Kidney (tissue), 14 donors: ENCODE results near the gene RBM8A. TPM values are rescaled to one million over a fixed set of nuclear protein-coding genes. Genes with fewer than 3 reads are reported as not detected.

ENCODE experiments used
- DNase-seq, 5 donors: peaks; one replicate each; pipeline ENCODE4 v3.0.0-alpha.2; 2013 to 2020
- FAIRE-seq: peaks from 2 replicates; lab custom pipeline; 2012; peaks lifted over from hg19 to GRCh38; lab: Jason Lieb, UNC
- H3K27ac ChIP-seq, 2 donors: one replicate each; pipeline ENCODE4 v1.7.0; 2013; ENCODE audit warnings: low read depth in 2 of 2, low read length in 2 of 2, inconsistent platforms in 1 of 2
- H3K27me3 ChIP-seq: one replicate; pipeline ENCODE4 v1.7.1; 2013; ENCODE audit warnings: low read length, inconsistent platforms; ENCODE audit not compliant: control insufficient read depth, insufficient read depth
- H3K36me3 ChIP-seq, 3 donors: one replicate each; pipeline versions ENCODE4 v1.7.0 to v1.7.1; 2013; ENCODE audit warnings: low read length in 3 of 3, control low read depth in 1 of 3, inconsistent platforms in 1 of 3; ENCODE audit not compliant: insufficient read depth in 3 of 3, control insufficient read depth in 2 of 3
- H3K4me1 ChIP-seq, 3 donors: one replicate each; pipeline versions ENCODE4 v1.7.0 to v1.7.1; 2013; ENCODE audit warnings: low read length in 3 of 3, inconsistent platforms in 1 of 3, low read depth in 1 of 3; ENCODE audit not compliant: control insufficient read depth in 2 of 3, insufficient read depth in 2 of 3
- H3K4me3 ChIP-seq, 3 donors: one replicate each; pipeline versions ENCODE4 v1.7.0 to v1.8.1; 2013; ENCODE audit warnings: low read length in 3 of 3, control low read depth in 1 of 3, inconsistent platforms in 1 of 3
- H3K9ac ChIP-seq, 3 donors: one replicate each; pipeline versions ENCODE4 v1.7.0 to v1.7.1; 2013; ENCODE audit warnings: low read length in 3 of 3, control low read depth in 1 of 3, inconsistent platforms in 1 of 3
- H3K9me3 ChIP-seq, 3 donors: one replicate each; pipeline versions ENCODE4 v1.7.0 to v1.7.1; 2013; ENCODE audit warnings: low read length in 3 of 3, control low read depth in 1 of 3, inconsistent platforms in 1 of 3; ENCODE audit not compliant: control insufficient read depth in 2 of 3, insufficient read depth in 1 of 3
- CTCF ChIP-seq: IDR thresholded peaks from 3 replicates; pipeline ENCODE4 v1.5.1; 2012; ENCODE audit warnings: mild to moderate bottlenecking, moderate library complexity, borderline replicate concordance; ENCODE audit not compliant: insufficient read depth; ENCODE audit errors: extremely low read depth
- intact Hi-C: fragments of 100-400 bp; cut with DNase I; formaldehyde crosslinking; loops from one replicate; pipeline ENCODE4 v1.11.1; 2022
- polyA plus RNA-seq: library from polyadenylated mRNA; stranded (reverse); fragments of 350-450 nt; fragmentation: Illumina TruSeq; extraction: RNeasy Lipid Tissue Mini Kit (QIAGEN cat#74804); gene quantifications from one replicate; pipeline ENCODE4 v1.2.3, GENCODE V29; 2014; ENCODE audit warnings: low read depth, low replicate concordance; ENCODE audit not compliant: insufficient read depth
- total RNA-seq: library from RNA; stranded (reverse); fragmentation: NEBNext Ultra II Directional; extraction: Animal tissue kit (Norgen Biotek cat#: 25700); gene quantifications from one replicate; pipeline ENCODE4 v1.2.1, GENCODE V29; 2021
- donor health status: control.
- donor health status: control.
- donor health status: control.
- donor health status: control.
- donor health status: control.
- donor health status: DM: yes; HTN: yes; CAD: no.
- donor health status: Normal renal cell carcinoma (clear cell type).

Gene RBM8A
- total and polyA plus RNA-seq, 2 donors from 2014 or later, result 105 to 131 TPM

GRCh38 chr1:145960468-145961108 lies 33.3 kb upstream of the RBM8A start:
- peak; percentile 2 for TF ChIP-seq CTCF
- Histone ChIP-seq H3K36me3 (no peaks in the 10 kb centered on the region), H3K4me1 (peaks cover 6 to 32% (median 15%) of the 10 kb centered on the region in 3 donors), H3K9ac (peak overlapping the region; percentile 62 to 86 (median 72)), H3K9me3 (no peaks in the 10 kb centered on the region), H3K27ac (peak overlapping the region; percentile 77 to 86), H3K4me3 (peak overlapping the region; percentile 73 to 75 (median 74)), H3K27me3 (no peaks in the 10 kb centered on the region)
- intact Hi-C loops, result no loop called here
- peak; percentile 84 to 95 (median 92) for DNase-seq
- FAIRE-seq, result no peak

- FAIRE-seq, result no peak
- H3K9ac ChIP-seq, result peak overlapping the region in 1 of 3 donors; percentile 35
- H3K36me3 ChIP-seq, result no peaks in the 10 kb centered on the region
- no peaks in the 10 kb centered on the region for H3K9me3 ChIP-seq
- DNase-seq, result no peak
- no peaks in the 10 kb centered on the region for H3K27me3 ChIP-seq
- peak overlapping the region in 2 of 3 donors; percentile 73 to 75 for H3K4me3 ChIP-seq
- peaks cover 6 to 35% (median 15%) of the 10 kb centered on the region in 3 donors for H3K4me1 ChIP-seq
- no peak overlapping the region for H3K27ac ChIP-seq
- intact Hi-C loops, result no loop called here
- TF ChIP-seq CTCF, result no peak
Observed at GRCh38 chr1:145959957-145960467, 32.7 kb upstream of the RBM8A start.

DNA sequence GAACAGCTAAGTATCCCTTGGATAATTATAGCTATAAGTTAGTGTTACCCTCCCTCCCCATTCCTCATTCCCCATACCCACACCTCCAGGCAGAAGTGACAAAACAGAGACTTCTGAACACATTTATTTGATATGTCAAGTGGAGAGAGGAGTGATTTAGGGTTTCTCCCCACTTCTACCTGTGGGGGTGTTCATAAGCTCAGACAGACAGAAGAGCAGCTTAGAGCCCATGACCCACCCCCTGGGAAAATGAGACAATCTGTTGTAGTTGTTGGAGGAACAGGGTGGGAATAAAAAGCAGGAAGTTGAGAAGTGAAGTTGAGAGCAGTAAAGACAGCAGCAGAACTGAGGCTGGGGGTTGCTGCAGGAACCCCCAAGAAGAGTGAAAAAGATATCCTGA lies 32.0 kb upstream of the RBM8A start:
- H3K4me1 ChIP-seq, result peaks cover 6 to 34% (median 15%) of the 10 kb centered on the region in 3 donors
- H3K9me3 ChIP-seq, result no peaks in the 10 kb centered on the region
- H3K9ac ChIP-seq, result no peak overlapping the region
- H3K27ac ChIP-seq, result no peak overlapping the region
- H3K4me3 ChIP-seq, result no peak overlapping the region
- no peaks in the 10 kb centered on the region for H3K27me3 ChIP-seq
- DNase-seq (no peak), FAIRE-seq (no peak)
- H3K36me3 ChIP-seq, result no peaks in the 10 kb centered on the region
- intact Hi-C loops, result no loop called here
- no peak for TF ChIP-seq CTCF
